HepG2 (cell line): ENCODE results near the gene MED10. TPM values are rescaled to one million over a fixed set of nuclear protein-coding genes. Genes with fewer than 3 reads are reported as not detected.

ENCODE experiments used
- CEBPG ChIP-seq: IDR thresholded peaks from 2 replicates; pipeline ENCODE4 v1.6.1; 2016
- GTF3A ChIP-seq: sonication (generic); formaldehyde crosslinking; conservative IDR thresholded peaks from 2 replicates; pipeline ENCODE4 v1.4.0; 2020; ENCODE audit warnings: mild to moderate bottlenecking, missing genetic modification reagents
- HMGXB4 ChIP-seq, 2 experiments: sonication (generic) in 1 of 2; formaldehyde crosslinking in 1 of 2; IDR thresholded peaks; 2 replicates each; pipeline versions ENCODE4 v1.4.0 to v1.6.1; 2018 to 2020; ENCODE audit warnings: missing genetic modification reagents in 2 of 2, borderline replicate concordance in 1 of 2, low read depth in 1 of 2, mild to moderate bottlenecking in 1 of 2, missing biosample characterization in 1 of 2
- KLF13 ChIP-seq: sonication (generic); formaldehyde crosslinking; IDR thresholded peaks from 2 replicates; pipeline ENCODE4 v1.4.0; 2020; ENCODE audit warnings: mild to moderate bottlenecking, missing genetic modification reagents
- KLF15 ChIP-seq: sonication (generic); formaldehyde crosslinking; IDR thresholded peaks from 2 replicates; pipeline ENCODE4 v1.8.1; 2023; ENCODE audit warnings: borderline replicate concordance, mild to moderate bottlenecking, inconsistent platforms, missing genetic modification reagents, mixed read lengths
- MTF1 ChIP-seq: sonication (generic); formaldehyde crosslinking; IDR thresholded peaks from 2 replicates; pipeline ENCODE4 v1.5.0; 2020; ENCODE audit warnings: missing genetic modification reagents
- PLRG1 ChIP-seq: fragments of 450-650 bp; conservative IDR thresholded peaks from 2 replicates; pipeline ENCODE4 v1.6.1; 2016
- SRF ChIP-seq: IDR thresholded peaks from 2 replicates; pipeline ENCODE4 v1.6.1; 2011; ENCODE audit warnings: mild to moderate bottlenecking, low read depth, low read length, moderate library complexity
- ZNF343 ChIP-seq: sonication (generic); formaldehyde crosslinking; IDR thresholded peaks from 2 replicates; pipeline ENCODE4 v1.4.0; 2020; ENCODE audit warnings: mild to moderate bottlenecking, missing genetic modification reagents
- ZNF431 ChIP-seq: sonication (generic); formaldehyde crosslinking; IDR thresholded peaks from 2 replicates; pipeline ENCODE4 v1.9.0; 2022; ENCODE audit warnings: missing genetic modification reagents, low read depth, mild to moderate bottlenecking, borderline replicate concordance
- ZNF550 ChIP-seq: sonication (generic); formaldehyde crosslinking; IDR thresholded peaks from 2 replicates; pipeline ENCODE4 v1.4.0; 2020; ENCODE audit warnings: mild to moderate bottlenecking, missing genetic modification reagents, borderline replicate concordance
- ZNF569 ChIP-seq: sonication (generic); formaldehyde crosslinking; IDR thresholded peaks from 2 replicates; pipeline ENCODE4 v1.5.0; 2020; ENCODE audit warnings: mild to moderate bottlenecking, missing genetic modification reagents, moderate library complexity, borderline replicate concordance
- ZNF577 ChIP-seq: sonication (generic); formaldehyde crosslinking; IDR thresholded peaks from 2 replicates; pipeline ENCODE4 v1.4.0; 2020; ENCODE audit warnings: mild to moderate bottlenecking, low read depth, missing genetic modification reagents, borderline replicate concordance
- ZNF724P ChIP-seq: sonication (generic); formaldehyde crosslinking; IDR thresholded peaks from 2 replicates; pipeline ENCODE4 v1.8.0; 2022; ENCODE audit warnings: missing genetic modification reagents, borderline replicate concordance
- ZNF746 ChIP-seq: sonication (generic); formaldehyde crosslinking; IDR thresholded peaks from 2 replicates; pipeline ENCODE4 v1.8.0; 2022; ENCODE audit warnings: mild to moderate bottlenecking, missing genetic modification reagents
- polyA plus RNA-seq, 8 experiments: library from polyadenylated mRNA; depleted of rRNA in 3 of 8; stranded (reverse) in 7 of 8; unstranded in 1 of 8; fragments of >200 nt; fragmentation: Illumina TruSeq in 4 of 8; extraction: Trizol in 4 of 8; gene quantifications; 2 replicates each; pipeline versions ENCODE4 v1.2.1 to v1.2.3, GENCODE V29; 2011 to 2016; ENCODE audit warnings: low read depth in 4 of 8, missing spikeins in 1 of 8, mixed read lengths in 1 of 8; ENCODE audit not compliant: insufficient read depth in 1 of 8
- total RNA-seq, 5 experiments: library from RNA; depleted of rRNA; stranded (reverse); fragments of >200 nt; fragmentation: Illumina TruSeq; extraction: Trizol; gene quantifications; 2 replicates each; pipeline ENCODE4 v1.2.3, GENCODE V29; 2016; ENCODE audit warnings: low read depth in 1 of 5
- TF ChIP-seq, protein P1 (sequence below): sonication (generic); formaldehyde crosslinking; IDR thresholded peaks from 2 replicates; pipeline ENCODE4 v1.8.1; 2022; ENCODE audit warnings: low read depth, mild to moderate bottlenecking, missing genetic modification reagents

Gene MED10
- total and polyA plus RNA-seq, 2 of the 13 experiments (the other 11 are each of a cell fraction or from before 2014, with no cell fraction given), result 11.2 to 23.7 TPM

- TF ChIP-seq ZNF577, result no peak
- TF ChIP-seq ZNF724P, result no peak
- no peak for TF ChIP-seq PLRG1
- no peak for TF ChIP-seq MTF1
- no peak for TF ChIP-seq ZNF550
- TF ChIP-seq, protein P1, sequence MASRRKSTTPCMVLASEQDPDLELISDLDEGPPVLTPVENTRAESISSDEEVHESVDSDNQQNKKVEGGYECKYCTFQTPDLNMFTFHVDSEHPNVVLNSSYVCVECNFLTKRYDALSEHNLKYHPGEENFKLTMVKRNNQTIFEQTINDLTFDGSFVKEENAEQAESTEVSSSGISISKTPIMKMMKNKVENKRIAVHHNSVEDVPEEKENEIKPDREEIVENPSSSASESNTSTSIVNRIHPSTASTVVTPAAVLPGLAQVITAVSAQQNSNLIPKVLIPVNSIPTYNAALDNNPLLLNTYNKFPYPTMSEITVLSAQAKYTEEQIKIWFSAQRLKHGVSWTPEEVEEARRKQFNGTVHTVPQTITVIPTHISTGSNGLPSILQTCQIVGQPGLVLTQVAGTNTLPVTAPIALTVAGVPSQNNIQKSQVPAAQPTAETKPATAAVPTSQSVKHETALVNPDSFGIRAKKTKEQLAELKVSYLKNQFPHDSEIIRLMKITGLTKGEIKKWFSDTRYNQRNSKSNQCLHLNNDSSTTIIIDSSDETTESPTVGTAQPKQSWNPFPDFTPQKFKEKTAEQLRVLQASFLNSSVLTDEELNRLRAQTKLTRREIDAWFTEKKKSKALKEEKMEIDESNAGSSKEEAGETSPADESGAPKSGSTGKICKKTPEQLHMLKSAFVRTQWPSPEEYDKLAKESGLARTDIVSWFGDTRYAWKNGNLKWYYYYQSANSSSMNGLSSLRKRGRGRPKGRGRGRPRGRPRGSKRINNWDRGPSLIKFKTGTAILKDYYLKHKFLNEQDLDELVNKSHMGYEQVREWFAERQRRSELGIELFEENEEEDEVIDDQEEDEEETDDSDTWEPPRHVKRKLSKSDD (CRISPR knock-in tag), result peak; percentile 56; the same call in 1 of the 2 replicates
- TF ChIP-seq KLF13, result no peak
- TF ChIP-seq HMGXB4 (CRISPR knock-in tag; IDR thresholded peaks at IDR 0.05; ENCODE audit: borderline replicate concordance in 1 of 2, low read depth in 1 of 2), result peak in 1 of 2 experiments; percentile 42; a peak in 2 of 4 replicates
- no peak for TF ChIP-seq SRF
- TF ChIP-seq KLF15 (CRISPR knock-in tag), result no peak
- TF ChIP-seq ZNF569 (CRISPR knock-in tag), result no peak
- no peak for TF ChIP-seq GTF3A (CRISPR knock-in tag)
- no peak for TF ChIP-seq ZNF343 (CRISPR knock-in tag)
- no peak for TF ChIP-seq CEBPG
- TF ChIP-seq ZNF746 (CRISPR knock-in tag), result peak; percentile 69
- no peak for TF ChIP-seq ZNF431 (CRISPR knock-in tag)
- TF ChIP-seq, all 625 proteins: peak for 178
Observed at GRCh38 chr5:6377905-6378765, at the start of gene MED10 (continued).
